ENCODE measurements around the gene CLEC3A.

DNA sequence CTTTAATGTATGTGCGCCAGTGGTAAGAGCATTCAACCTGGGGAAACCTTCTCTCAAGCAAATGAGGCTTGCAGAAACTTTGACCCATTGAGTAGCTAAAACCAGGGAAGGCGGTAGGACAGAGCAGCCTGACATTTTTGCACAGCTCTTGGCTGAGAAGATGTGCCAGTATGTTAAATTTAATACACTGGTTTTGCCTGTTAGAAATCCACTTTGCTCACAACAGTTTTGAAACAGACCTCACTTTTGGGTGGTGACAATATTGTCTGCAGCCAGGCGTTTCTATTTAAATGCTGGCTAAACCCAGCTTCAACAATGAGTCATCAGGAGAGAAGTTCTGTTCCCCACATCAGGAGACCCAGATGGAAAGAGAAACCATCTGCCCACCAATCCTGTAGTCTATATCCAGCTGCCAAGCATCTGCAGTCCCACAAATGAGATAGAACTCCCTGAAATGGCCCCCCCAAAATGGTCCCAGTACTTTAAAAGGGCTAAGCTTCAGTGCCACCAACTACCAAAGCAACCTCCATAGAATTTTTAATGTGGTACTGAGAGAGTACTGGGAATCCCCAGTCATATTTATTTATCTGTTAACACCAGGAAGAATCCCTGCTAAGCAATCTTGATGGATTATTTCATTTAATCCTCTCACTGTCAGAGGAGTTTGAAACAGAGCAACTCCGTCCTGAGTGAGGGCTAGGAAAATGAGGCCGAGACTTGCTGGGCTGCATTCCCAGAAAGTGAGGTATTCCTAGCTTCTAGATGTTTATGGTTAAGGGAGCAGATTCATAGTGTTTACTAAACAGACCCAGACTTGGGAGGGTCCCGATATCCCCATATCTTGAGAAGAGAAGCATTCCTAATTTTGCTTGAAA lies 29.0 kb upstream of the CLEC3A start:
- TF ChIP-seq YY1 (IDR thresholded peaks at IDR 0.05; ENCODE audit: insufficient read depth, insufficient read length): no peak
- no peak for TF ChIP-seq ZNF274 (IDR thresholded peaks at IDR 0.05; ENCODE audit: low read depth, low read length)
- no peak for TF ChIP-seq SUZ12 (IDR thresholded peaks at IDR 0.05; ENCODE audit: extremely low read depth, insufficient read depth, insufficient read length)

Measured in NT2/D1 (cell line).